Activated CD8-positive, alpha-beta memory T cell treated with anti-CD3 and anti-CD28 coated beads for 4 hours (primary cell): ENCODE measurements around the gene NCSTN.

Experiments used
- DNase-seq, 2 donors: peaks; one replicate each; pipeline ENCODE4 v3.0.0-alpha.2; 2020; ENCODE audit warnings: low read depth in 2 of 2

The NCSTN gene

DNA sequence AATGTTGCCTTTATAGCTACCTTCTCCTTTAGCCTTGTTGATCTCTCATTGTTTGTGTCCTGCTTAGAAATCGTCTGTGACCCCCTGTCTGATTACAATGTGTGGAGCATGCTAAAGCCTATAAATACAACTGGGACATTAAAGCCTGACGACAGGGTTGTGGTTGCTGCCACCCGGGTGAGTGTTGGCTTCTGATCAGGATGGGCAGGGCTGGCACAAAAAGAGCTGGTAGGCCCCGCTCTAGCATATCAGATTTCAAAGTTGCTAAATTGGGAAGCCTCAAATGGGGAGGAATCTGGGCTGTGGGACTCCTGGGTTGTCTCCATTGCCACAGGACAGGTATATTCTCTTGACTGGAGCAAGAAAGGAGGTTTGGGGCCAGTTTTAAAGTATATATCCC is 8.4 kb downstream of the NCSTN start:
- no peak for DNase-seq

DNA sequence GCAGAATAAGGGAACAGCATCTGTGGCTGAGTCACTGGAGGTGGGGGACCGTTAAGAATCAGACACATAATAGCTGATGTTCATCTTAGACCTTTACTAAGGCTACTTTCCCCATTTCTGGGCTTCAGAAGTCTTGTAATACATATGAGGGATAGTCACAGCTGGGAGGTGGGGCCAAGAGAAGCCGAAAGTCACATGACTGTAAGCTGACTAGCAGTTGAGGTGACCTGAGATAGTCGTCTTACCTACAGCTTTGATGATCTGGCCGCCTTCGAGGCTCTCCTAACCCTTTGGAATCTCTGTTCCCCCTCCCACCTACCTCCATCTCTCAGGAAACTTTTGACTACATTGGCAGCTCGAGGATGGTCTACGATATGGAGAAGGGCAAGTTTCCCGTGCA is 9.4 kb downstream of the NCSTN start:
- DNase-seq: no peak

DNA sequence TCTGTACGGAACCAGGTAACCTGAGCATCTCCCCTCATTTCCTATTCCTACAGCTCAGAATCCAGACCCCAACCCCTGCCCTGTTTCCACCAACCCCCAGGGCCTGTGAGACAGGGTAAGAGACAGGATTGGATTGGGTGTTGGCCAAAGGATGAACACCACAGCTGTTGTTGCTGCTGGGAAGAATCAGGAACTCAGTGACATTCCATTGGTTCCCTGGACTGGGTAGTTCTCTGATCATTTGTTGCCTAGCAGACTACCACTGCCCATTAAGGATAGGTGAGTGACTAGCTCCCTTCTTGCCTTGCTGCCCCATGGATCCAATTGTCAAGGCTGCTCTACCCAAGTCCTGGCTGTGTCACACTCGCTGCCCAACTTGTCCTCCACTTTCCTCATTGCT is 10.0 kb downstream of the NCSTN start:
- DNase-seq: no peak

DNA sequence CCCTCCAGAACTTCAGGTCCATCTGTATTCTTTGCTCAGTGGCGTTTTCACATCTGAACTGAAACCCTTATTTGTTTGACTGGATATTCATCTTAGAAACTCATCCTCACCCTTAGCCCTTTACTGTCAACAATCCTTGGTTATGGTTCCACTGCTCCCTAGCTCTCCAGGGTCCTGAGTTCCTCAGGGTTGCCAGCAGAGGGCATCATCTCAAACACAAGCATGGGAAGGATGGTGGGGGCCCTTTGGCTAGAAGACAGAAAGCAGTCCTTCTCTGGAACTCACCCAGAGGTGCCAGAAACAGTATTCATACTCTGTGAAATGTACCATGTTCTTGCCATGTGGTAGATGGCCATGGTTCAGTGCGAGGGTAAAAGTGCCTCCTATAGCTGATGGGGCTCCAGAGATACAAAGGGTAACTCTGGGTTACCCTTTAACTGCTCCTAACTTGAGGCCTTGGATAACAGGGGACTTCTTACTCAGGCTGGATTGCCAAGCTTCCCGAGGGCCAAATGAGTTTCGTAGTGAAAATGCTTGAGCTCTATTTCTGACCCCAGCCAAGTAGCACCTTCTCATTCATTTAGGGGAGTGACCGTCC is 11.3 kb downstream of the NCSTN start:
- no peak for DNase-seq

DNA sequence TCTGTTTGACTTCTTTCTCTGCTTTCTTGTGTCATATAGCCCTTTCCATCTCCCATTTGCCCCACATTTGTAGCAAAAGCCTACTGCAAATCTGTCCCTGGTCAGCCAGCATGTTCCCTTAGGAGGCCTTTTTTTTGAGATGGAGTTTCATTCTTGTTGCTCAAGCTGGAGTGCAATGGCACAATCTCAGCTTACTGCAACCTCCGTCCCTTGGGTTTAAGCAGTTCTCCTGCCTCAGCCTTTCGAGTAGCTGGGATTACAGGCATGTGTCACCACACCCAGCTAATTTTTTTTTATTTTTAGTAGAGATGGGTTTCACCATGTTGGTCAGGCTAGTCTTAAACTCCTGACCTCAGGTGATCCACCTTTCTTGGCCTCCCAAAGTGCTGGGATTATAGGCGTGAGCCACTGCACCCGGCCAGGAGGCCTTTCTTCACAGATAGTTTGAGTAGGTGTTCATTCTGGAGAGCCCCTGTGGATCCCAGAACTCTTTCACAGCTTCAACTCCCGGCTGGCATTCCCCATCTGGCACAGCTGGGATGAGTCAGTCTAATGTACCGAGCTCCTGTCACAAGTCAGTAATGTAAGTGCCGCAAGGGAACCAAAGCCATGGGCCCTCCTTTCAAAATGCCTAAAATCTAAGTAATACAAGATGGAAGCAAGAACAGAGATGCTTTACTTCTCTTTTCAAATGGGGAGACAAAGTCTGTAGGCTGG is 14.3 kb downstream of the NCSTN start:
- no peak for DNase-seq

DNA sequence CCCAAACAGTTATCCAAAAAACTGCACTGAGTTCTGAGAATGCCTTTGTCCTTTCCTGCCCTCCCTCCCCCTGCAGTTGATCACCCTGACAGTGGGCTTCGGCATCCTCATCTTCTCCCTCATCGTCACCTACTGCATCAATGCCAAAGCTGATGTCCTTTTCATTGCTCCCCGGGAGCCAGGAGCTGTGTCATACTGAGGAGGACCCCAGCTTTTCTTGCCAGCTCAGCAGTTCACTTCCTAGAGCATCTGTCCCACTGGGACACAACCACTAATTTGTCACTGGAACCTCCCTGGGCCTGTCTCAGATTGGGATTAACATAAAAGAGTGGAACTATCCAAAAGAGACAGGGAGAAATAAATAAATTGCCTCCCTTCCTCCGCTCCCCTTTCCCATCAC is 14.9 kb downstream of the NCSTN start:
- DNase-seq: no peak

DNA sequence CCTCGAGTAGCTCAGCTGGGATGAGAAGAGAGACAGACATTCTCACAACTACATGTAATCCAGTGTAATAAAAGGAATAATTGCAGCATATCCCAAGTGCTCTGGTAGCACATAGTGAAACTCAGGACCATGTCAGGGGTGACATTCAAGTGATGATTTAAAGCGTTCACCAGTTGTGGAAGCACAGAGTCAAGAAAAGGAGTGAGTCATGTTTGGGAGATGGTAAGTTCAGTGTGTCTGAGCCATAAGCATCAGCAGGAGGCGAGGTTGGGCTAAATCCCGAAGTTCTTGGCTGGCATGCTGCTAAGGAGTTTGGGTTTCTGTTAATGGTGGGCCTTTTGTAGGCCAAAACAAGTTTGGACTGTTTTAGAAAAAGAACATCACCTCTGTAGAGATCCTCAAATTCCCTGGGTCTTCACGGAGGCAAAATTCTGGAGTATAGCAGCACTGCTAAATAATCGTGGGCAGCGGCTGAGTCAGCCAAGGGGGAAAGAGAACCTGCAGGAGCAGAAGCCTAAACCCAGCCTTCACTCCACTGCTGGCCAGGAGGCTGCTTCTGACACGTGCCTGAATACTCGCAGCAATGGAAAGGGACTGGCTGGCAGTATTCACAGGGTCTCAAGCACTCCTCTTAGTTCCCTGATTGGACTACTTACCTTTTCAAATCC is 16.5 kb downstream of the NCSTN start:
- no peak for DNase-seq

DNA sequence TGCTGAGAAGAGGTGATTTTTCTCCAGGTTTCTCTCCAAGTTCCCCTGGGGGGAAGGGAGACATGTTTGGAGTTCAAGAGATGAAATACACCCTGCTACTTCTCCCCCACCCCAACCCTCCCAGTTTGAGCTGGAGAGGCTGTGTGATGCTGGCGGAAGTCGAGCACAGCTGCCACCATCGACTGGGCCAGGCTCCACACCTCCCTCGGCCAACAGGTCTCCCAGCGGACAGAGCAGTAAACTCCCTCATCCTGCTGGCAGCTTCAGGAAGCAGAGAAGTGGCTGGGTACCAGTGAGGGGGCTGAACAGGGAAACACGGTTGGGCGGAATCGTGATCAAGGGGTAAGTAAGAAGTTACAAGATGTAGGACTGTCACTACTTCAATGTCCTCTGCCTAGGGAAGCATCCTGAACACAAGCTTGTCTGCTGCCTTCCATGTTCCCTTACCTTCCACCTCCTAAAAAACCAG is 17.1 kb downstream of the NCSTN start:
- DNase-seq: no peak

DNA sequence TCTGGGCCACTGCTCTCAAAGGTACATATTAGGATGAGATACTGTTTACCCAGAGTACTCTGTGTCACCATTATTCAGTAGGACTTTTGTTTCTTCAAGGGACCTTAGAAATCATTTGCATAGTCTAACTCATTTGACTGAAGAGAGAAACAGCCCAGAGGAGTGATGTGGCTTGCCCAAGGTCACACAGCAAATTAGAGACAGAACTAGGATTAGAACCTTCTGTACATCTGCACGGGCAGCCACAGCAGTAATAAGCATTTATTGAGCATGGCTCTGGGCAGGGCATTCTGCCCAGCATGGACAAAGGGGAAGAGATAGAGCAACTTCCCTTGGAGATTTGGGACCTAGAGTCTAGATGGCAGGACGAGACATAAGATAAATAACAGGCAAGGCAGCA is 18.0 kb downstream of the NCSTN start:
- DNase-seq: no peak

DNA sequence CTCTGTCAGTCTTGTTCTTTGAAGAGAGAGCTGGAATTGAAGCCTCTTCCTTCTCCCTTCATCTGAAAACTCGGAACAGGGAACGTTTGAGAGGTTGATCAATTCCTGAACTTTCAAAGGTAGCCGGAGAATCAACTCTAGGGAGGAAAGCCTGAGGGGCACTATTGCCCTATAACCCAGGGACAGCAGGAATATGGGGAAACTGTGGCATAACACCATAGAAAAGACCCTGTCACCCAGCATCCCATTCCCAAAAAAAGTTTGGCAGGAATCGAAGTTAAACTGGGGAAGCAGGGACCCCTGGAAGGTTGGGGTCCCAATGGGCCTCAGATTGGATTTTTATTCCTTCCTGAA is 18.6 kb downstream of the NCSTN start:
- DNase-seq: no peak

DNA sequence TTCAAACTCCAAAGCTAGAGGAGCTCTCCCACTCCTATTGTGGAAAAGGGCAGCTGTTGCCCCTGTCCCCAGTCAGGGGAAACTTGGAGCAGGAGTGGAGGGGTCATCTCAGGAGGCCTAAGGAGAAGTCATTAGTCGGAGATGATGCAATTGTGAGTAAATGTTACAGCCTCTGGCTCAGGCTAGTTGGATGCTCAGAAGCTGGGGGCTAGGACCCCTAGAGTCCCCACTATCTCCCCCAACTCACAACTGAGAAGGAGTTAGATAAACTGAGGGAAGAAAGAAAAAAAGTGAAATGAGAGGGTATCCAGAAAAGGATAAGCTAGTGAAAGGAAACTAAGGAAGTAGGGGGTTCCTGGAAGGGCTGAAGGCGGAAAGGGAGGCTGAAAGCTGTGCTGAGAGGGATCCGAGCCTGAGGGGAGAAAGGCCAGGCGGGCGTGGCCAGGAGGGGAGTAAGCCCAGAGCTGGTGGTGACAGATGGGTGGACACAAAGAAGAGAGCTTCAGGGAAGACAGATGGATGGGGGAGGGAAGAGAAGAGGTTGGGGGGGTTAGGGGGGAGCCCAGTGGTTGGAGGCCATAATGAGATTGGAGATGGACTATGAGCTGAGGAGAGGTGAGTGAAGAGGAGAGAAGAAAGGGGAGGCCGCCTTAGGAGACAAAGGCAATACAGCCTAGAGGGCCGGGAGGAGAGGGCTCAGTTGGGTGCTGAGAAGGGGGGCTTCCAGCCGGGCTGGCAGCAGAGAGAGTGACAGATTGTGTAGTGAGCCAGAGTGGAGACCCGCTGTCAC is 19.2 kb downstream of the NCSTN start:
- no peak for DNase-seq

DNA sequence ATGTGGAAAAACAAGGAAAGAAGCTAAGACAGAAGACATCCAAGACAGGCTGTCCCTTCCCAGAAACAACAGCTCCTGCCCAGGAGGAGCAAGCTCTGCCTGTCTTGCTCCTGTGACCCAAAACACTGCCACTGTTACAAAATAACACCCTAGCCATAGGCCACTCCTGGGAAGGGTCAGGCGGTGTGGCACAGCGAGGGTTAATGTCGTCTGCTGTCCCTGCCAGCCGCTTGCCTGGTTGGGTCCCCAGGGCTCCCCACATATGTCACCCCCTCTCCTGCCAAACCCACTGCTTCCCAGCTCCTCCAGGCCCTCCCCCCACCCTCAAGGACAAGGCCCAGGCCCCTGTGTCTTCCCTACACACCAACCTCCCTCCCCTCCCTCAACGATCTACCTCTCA is 19.8 kb downstream of the NCSTN start:
- no peak for DNase-seq

DNA sequence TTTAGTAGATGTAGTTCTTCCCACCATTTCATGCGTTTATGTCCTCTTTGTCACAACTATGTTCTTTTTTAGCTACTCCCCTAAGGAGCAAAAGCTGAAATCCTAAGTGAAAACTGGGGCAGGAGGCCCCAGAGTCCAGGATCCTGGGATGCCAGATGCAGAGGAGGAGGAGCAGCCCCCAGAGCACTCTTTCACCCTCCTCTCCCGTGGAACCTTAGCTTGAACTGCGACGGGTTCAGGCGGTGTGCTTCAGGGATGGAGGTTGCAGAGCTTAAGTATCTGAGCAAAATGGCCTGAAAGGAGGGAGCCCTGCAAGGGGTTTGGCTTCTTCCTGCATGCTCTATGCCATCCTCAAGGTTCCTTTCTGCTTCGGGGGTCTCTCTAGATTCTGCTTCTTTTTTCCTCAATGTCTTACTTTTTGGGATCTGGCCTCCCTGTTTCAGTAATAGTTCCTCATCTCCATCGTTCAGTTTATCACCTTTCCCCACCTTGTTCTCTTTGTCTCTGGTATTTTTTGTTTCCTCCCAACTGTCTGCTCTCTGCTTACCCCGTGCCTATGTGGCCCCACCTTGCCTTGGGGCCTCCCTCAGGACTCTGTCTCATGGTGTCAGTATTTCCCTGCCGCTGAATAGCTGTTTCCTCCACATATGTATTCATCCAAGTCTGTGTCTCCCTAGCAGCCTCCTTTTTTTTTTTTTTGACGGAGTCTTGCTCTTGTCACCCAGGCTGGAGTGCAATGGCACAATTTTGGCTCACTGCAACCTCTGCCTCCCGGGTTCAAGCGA is 21.0 kb downstream of the NCSTN start:
- DNase-seq: no peak

DNA sequence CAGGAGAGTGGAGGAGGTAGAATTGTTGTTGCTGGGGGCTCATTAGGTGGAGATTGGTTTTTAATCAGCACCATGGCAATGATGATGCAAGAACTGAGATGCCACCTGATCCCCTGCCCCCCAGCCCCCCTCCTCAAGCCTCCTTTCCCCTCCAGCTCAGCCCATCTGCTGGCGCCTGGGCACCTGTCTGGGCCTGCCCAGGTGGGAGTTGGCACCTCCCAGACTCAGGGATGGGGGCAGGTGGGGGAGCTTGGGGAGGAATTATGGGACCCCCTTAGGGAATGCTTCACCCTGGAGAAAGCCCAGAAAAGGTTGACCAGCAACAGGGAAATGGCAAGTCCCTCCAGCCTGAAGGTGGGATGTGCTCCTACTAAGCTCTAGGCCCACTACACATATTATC is 22.1 kb downstream of the NCSTN start:
- DNase-seq: no peak

DNA sequence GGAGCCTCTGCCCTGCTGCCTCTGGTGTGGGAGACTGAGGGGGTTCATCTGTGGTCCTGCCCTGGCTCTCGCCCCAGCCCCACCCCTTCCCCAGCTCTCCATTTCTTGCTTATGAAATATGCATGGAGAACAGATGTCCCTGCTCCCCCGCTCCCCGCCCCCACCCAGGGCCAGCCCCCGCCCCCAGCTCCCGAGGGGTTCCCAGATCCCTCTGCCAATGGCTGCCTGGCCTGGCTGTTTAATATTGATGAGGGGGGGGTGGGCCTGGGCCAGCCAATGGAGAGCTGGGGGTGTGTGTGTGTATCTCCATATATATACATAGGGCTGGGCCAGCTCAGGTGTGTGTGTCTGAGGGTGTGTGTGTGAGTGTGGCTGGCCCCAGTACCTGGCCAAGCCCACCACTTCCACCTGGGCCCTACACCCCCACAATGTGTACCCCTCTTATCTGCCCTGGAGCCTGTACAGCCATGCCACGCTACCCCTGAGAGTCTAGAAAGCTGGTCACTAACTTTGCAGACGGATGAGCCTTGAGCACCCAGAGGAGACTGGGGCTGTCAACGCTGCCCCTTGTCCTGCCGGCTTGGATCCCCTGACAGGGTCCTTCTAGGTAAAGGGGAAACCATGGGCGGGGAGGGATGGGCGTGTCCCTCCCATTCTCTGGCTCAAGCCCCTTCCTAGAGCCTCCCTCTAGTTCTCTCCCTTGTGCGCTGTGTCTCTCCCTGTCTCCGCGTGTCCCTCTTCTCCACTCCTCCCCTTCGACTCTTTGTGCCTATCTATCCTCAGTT is 23.7 kb downstream of the NCSTN start, which contains the start of gene NHLH1:
Gene NHLH1 (plus strand): TSS at position 341 of the 785 bp plus-strand sequence. CDS start 3,661 bp downstream, outside the sequence.
- DNase-seq: no peak

DNA sequence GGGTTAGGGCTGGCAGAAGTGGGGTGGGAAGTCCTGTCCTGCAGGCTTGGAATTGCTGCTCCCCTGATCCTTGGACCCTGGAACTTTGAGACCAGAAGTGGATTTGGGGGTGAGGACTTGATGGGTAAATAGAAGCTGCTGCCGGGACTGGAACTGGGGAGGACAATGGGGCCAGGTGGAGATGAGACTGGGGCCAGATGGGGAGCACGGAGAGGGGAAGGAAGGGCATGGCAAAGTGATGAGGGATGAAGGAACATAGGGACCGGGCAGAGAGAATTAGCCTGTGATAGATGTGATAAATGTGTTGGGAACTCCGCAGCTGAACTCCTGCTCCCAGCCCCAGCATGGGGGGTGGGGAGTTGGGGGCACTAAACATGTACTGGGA is 24.3 kb downstream of the NCSTN start:
- DNase-seq: no peak

DNA sequence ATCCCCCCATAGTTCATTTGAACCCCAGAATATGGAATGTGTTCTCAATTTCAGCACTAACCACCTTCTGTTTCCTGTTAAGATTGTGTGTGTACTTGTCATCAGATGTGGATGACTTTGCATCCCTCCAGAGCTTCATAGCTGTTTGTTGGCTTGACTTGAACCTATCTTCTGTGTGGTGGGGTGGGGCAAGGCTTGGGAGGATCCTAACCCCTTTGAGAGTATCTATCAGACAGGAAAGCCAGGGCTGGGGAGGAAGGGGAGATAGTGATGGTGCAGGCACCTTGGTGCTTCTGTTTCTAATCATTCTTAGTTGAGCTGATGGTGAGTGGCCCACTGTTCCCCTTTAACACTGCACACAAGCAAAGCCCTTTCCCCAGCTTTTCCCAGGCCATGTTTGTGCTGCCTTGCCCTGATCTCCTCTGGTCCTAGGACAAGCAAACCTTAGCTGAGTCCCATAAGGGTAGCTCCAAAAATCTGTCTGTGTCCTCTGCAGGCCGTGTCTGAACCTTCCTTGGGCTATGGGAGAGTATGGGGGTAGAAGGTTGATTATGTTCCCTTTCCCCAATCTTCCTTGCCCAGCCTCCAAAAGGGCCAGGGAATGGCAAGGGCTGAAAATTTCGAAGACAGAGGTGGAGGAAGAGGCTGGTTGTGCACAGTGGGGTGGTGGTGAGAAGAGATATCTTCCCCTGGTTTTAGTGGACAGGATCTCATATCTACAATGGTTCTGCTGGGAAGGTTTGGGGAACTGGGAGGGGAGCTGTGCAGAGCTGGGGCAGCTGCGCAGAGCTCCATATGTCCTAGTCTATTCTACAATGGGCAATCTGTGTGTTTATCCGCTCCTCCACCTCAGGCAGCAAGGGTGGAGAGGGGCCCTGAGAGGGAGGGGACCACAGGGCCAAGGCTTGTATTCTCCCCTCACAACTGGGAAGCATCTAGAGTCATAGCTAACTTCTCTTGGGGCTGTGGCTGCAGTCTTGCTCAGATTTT is 25.0 kb downstream of the NCSTN start:
- no peak for DNase-seq

DNA sequence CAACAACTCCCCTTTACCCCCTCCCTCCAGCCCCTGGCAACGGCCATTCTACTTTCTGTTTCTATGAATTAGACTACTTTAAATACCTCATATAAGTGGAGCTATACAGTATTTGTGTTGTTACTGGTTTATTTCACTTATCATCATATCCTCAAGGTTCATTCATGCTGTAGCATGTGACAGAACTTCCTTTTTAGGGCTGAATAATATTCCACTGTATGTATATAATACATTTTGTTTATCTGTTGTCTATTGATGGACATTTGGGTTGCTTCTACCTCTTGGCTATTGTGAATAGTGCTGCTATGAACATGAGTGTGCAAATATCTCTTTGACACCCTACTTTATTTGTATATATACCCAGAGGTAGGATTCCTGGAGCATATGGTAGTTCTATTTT is 25.9 kb downstream of the NCSTN start:
- DNase-seq: no peak

DNA sequence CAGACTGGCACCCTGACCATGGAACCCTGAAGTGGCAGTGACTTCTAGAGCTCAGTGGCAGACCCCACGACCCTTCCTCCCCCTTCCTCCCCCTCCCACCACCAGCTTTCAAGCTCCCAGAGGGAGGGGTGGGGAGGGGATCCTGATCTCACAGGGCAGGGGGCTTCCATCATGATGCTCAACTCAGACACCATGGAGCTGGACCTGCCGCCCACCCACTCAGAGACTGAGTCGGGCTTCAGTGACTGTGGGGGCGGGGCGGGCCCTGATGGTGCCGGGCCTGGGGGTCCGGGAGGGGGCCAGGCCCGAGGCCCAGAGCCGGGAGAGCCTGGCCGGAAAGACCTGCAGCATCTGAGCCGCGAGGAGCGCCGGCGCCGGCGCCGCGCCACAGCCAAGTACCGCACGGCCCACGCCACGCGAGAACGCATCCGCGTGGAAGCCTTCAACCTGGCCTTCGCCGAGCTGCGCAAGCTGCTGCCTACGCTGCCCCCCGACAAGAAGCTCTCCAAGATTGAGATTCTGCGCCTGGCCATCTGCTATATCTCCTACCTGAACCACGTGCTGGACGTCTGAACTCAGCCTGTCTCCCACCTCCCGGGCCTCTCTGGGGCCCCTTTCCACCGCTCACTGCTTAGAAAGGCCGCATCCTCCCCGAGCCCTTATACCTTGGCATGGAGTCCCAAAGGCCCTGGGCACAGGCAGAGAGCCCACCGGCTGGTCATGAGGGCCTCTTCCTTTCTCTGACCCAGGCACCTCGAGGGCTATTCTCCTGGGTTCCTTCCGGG is 27.6 kb downstream of the NCSTN start:
- DNase-seq: no peak
